NB4 (cell line): Measurements from ENCODE around the gene RAB3IL1.

Experiments used
- MAX ChIP-seq: IDR thresholded peaks from 2 replicates; pipeline ENCODE4 v1.6.1; 2011; ENCODE audit warnings: low read depth, low read length
- MYC ChIP-seq: IDR thresholded peaks from 2 replicates; pipeline ENCODE4 v1.6.1; 2011; ENCODE audit warnings: low read depth, low read length
- POLR2A ChIP-seq: IDR thresholded peaks from 2 replicates; pipeline ENCODE4 v1.6.1; 2011; ENCODE audit warnings: mild to moderate bottlenecking; ENCODE audit not compliant: insufficient read length; ENCODE audit errors: extremely low read depth
- TF ChIP-seq, protein P1 (sequence below): IDR thresholded peaks from one replicate; pipeline ENCODE4 v1.5.1; 2012; ENCODE audit warnings: low read depth, low read length

GRCh38 chr11:61895046-61895717 is 22.2 kb downstream of the RAB3IL1 start:
- TF ChIP-seq, protein P1, sequence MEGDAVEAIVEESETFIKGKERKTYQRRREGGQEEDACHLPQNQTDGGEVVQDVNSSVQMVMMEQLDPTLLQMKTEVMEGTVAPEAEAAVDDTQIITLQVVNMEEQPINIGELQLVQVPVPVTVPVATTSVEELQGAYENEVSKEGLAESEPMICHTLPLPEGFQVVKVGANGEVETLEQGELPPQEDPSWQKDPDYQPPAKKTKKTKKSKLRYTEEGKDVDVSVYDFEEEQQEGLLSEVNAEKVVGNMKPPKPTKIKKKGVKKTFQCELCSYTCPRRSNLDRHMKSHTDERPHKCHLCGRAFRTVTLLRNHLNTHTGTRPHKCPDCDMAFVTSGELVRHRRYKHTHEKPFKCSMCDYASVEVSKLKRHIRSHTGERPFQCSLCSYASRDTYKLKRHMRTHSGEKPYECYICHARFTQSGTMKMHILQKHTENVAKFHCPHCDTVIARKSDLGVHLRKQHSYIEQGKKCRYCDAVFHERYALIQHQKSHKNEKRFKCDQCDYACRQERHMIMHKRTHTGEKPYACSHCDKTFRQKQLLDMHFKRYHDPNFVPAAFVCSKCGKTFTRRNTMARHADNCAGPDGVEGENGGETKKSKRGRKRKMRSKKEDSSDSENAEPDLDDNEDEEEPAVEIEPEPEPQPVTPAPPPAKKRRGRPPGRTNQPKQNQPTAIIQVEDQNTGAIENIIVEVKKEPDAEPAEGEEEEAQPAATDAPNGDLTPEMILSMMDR, result no peak
- TF ChIP-seq MAX (no peak), POLR2A (no peak), MYC (no peak)
